ENCODE data around the gene CCM2. TPM values are rescaled to one million over a fixed set of nuclear protein-coding genes. Genes with fewer than 3 reads are reported as not detected.
"Not testable (repeated sequence)": the region's sequence is repeated elsewhere in the genome, so short reads cannot be mapped to it uniquely, and the experiment has no call there.

CCM2 gene
- total RNA-seq, 1 experiment from 2014 or later = 26.2 TPM

- H3K9me3 ChIP-seq (replicated peaks); H3K4me3 ChIP-seq; H3K36me3 ChIP-seq; DNase-seq; H3K27me3 ChIP-seq; H3K27ac ChIP-seq: not testable (repeated sequence)
- peaks cover 21% of the 10 kb centered on the region for H3K4me1 ChIP-seq
Measured at GRCh38 chr7:45025473-45025872, 25.5 kb downstream of the CCM2 start.

GRCh38 chr7:45026013-45026412, 26.0 kb downstream of the CCM2 start:
- no peak overlapping the region for H3K4me3 ChIP-seq
- H3K36me3 ChIP-seq = peaks cover 6% of the 10 kb centered on the region; the same call in 1 of the 2 replicates
- peaks cover 7% of the 10 kb centered on the region; the same call in 1 of the 2 replicates for H3K9me3 ChIP-seq (replicated peaks)
- peaks cover 18% of the 10 kb centered on the region for H3K4me1 ChIP-seq
- DNase-seq = no peak
- H3K27ac ChIP-seq = no peak overlapping the region
- no peaks in the 10 kb centered on the region for H3K27me3 ChIP-seq

- Histone ChIP-seq H3K4me3 (no peak overlapping the region), H3K27ac (no peak overlapping the region; the same call in 1 of the 2 replicates), H3K9me3 (replicated peaks) (peaks cover 7% of the 10 kb centered on the region; the same call in 1 of the 2 replicates), H3K27me3 (no peaks in the 10 kb centered on the region), H3K36me3 (peaks cover 6% of the 10 kb centered on the region; the same call in 1 of the 2 replicates), H3K4me1 (peaks cover 11% of the 10 kb centered on the region)
- peak in 1 of 2 experiments; percentile 20 for DNase-seq
Measured at GRCh38 chr7:45026984-45027773, 27.2 kb downstream of the CCM2 start.

DNA sequence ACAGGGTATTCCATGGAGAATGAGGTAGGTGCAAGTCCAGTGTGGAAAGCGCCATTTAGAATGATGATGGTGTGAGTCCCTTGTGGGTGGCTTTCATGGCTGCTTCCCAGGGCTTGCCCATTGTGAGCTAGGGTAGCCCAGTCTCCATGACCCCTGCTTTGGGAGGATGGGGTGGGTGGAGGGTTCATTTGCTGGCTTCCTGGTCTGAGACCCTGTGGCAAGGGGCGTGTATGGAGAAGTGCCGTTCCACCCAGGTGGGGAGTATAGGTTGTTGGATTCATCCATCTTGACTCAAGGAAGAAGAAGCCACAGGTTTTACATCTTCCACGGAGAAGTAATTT, 27.7 kb downstream of the CCM2 start:
- peaks cover 6% of the 10 kb centered on the region; the same call in 1 of the 2 replicates for H3K36me3 ChIP-seq
- H3K9me3 ChIP-seq (replicated peaks) = peaks cover 7% of the 10 kb centered on the region; the same call in 1 of the 2 replicates
- H3K4me3 ChIP-seq = no peak overlapping the region
- DNase-seq = no peak
- peaks cover 11% of the 10 kb centered on the region for H3K4me1 ChIP-seq
- no peak overlapping the region; the same call in 1 of the 2 replicates for H3K27ac ChIP-seq
- no peaks in the 10 kb centered on the region for H3K27me3 ChIP-seq

GRCh38 chr7:45028138-45028919, 28.3 kb downstream of the CCM2 start:
- Histone ChIP-seq H3K27me3 (no peaks in the 10 kb centered on the region), H3K27ac (no peak overlapping the region), H3K9me3 (replicated peaks) (peaks cover 7% of the 10 kb centered on the region; the same call in 1 of the 2 replicates), H3K4me3 (no peak overlapping the region), H3K4me1 (peaks cover 12% of the 10 kb centered on the region), H3K36me3 (peaks cover 6% of the 10 kb centered on the region; the same call in 1 of the 2 replicates)
- DNase-seq = no peak

DNA sequence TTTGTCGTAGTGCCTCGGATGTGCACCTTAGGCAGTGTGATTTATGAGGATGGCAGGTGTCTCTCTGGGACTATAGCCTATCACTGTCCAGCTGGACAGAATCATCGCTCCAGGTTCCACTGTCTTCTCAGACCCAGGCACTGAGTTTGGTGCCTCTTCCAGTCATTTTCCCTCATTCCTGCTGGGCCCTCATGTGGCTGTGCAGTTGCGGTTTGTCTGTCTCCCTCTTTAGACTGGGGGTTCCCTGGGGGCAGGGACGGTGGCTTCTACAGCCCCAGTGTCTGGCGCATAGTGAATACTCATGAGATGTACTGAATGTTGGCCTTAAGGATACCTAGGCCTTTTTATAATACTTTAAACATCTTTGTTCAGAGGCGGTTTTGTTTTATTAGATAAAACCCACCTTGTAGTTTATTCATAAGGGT, 28.9 kb downstream of the CCM2 start:
- Histone ChIP-seq H3K27ac (no peak overlapping the region), H3K4me1 (peaks cover 18% of the 10 kb centered on the region), H3K4me3 (no peak overlapping the region), H3K36me3 (peaks cover 6% of the 10 kb centered on the region; the same call in 1 of the 2 replicates), H3K9me3 (replicated peaks) (peaks cover 7% of the 10 kb centered on the region; the same call in 1 of the 2 replicates), H3K27me3 (no peaks in the 10 kb centered on the region)
- DNase-seq = peak in 1 of 2 experiments; percentile 47

DNA sequence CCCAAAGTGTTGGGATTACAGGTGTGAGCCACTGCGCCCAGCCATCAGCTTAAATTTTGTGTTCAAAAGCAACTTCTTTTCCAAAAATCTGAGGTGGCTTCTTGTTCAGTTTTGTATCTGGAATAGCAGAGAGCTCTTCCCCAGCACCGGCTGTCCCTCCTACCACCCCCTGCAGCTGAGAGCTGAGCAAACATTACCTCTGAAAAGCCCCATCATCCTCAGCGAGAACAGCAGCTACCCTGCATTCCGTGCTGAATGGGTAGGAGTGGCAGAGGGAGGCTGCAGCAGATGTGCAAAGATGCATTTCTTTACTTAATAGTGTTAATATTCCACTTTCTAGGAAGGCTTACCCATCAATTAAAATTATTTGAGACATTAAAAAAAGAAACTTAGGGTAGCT, 31.8 kb downstream of the CCM2 start:
- no peak overlapping the region for H3K27ac ChIP-seq
- H3K9me3 ChIP-seq (replicated peaks) = no peaks in the 10 kb centered on the region
- no peak for DNase-seq
- H3K4me3 ChIP-seq = no peak overlapping the region
- peaks cover 18% of the 10 kb centered on the region for H3K4me1 ChIP-seq
- H3K27me3 ChIP-seq = no peaks in the 10 kb centered on the region
- peaks cover 4% of the 10 kb centered on the region; the same call in 1 of the 2 replicates for H3K36me3 ChIP-seq

DNA sequence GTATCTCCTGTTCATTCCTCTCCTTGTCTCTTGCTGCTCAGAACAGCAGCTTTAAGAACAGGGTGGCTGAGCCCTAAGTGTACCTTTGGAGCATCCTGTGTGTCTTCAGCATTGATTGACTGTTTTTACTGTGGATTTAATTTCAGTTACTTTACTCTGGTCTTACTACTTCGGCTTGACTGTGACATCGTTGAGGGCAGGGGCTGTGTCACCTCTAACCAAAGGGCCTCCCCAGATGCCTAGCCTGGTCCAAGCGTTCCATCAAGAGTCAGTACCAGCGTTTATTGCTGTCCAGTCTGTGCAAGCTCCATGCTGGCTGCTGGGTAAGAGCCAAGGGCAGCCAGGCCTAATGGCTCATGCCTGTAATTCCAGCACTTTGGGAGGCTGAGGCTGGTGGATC, 32.4 kb downstream of the CCM2 start:
- DNase-seq = no peak
- peaks cover 13% of the 10 kb centered on the region for H3K4me1 ChIP-seq
- no peak overlapping the region for H3K27ac ChIP-seq
- H3K9me3 ChIP-seq (replicated peaks) = no peaks in the 10 kb centered on the region
- no peak overlapping the region for H3K4me3 ChIP-seq
- no peaks in the 10 kb centered on the region for H3K27me3 ChIP-seq
- peaks cover 4% of the 10 kb centered on the region; the same call in 1 of the 2 replicates for H3K36me3 ChIP-seq

DNA sequence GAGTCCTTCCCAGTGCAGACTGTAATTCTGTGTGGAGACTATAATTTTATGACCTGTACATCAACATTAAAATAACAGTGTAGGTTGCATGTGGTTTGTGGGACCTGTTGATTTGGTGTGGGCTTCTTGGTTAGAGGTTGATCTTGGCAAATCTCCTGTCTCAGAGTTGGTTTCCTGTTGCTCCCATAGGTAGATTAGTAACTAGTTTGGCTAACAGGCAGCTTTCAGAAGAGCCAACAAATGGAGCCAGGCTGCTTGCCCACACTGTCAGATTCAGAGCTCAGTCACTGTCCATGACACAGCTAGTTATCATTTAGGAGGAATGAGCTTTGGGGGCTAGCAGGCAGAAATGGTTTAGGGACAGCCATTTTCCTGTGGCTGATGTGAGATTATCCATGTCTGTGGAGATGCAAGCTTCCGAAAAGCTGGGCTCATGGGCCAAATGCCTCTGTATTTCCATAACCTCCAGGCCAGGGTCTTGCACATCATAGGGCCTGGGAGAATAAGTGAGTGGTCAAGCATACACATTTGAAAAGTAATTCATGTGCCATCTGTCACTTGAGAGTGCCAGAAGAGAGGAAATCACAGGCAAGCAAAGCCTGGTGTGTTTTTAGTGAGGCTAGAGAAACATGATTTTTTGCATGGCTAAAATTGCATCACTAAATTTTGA, 33.4 kb downstream of the CCM2 start:
- Histone ChIP-seq H3K4me3 (no peak overlapping the region), H3K9me3 (replicated peaks) (no peaks in the 10 kb centered on the region), H3K27ac (no peak overlapping the region), H3K27me3 (no peaks in the 10 kb centered on the region), H3K4me1 (peaks cover 7% of the 10 kb centered on the region), H3K36me3 (0 out of 2 replicates have a peak, but pooled peaks cover 2% of the 10 kb centered on the region)
- no peak for DNase-seq

DNA sequence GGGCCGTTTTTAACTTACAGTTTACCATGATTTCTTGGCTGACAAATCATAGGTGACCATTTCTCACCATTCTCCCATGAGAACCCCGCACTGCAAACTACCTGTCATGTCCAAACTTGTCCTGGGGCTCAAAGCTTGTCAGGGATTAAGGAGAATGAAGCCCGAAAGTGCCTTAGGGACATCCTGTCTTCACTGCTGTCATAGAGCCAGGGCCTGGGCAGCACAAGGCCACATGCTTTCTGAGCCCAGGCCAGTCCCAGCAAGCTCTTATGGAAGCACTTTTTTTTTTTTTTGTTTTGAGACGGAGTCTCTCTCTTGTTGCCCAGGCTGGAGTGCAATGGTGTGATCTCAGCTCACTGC, 33.9 kb downstream of the CCM2 start:
- Histone ChIP-seq H3K4me3 (no peak overlapping the region), H3K27ac (no peak overlapping the region)
- peak; percentile 29 to 62 for DNase-seq

DNA sequence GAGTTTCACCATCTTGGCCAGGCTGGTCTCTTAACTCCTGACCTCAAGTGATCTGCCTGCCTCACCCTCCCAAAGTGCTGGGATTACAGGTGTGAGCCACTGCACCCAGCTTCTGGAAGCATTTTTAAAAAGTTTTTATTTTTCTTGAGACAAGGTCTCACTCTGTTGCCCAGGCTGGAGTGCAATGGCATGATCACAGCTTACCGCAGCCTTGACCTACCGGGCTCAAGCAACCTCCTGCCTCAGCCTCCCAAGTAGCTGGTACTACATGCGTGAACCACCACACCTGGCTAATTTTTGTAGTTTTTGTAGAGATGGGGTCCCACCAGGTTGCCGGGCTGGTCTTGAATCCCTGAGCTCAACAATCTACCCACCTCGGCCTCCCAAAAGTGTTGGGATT, 34.7 kb downstream of the CCM2 start:
- H3K27ac ChIP-seq; H3K4me3 ChIP-seq; H3K36me3 ChIP-seq; H3K9me3 ChIP-seq (replicated peaks); H3K4me1 ChIP-seq; DNase-seq; H3K27me3 ChIP-seq: not testable (repeated sequence)

More for the DNA sequence above, 33.9 kb downstream of the CCM2 start:
- Histone ChIP-seq H3K4me1 (peaks cover 7% of the 10 kb centered on the region), H3K36me3 (peaks cover 2% of the 10 kb centered on the region; the same call in 1 of the 2 replicates), H3K9me3 (replicated peaks) (no peaks in the 10 kb centered on the region), H3K27me3 (no peaks in the 10 kb centered on the region)

DNA sequence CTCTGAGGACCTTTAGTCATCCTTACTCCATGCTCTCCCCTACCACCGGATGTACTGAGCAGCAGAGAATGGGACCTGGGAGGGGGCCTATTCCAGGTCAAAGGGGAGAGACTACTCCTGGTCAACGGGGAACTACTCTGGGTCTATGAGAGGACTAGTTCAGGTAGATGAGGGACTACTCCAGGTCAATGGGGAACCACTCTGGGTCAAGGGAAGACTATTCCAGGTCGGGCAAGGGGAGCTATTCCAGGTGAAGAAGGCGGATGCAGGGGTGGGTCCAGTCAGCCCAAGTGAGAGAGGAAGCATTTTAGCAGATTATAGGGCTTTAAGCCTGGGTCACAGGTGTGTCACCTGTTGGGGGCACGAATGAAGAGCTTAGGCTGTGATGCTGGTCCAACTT, 35.4 kb downstream of the CCM2 start:
- H3K27ac ChIP-seq = no peak overlapping the region
- H3K4me3 ChIP-seq = no peak overlapping the region
- H3K9me3 ChIP-seq (replicated peaks) = no peaks in the 10 kb centered on the region
- no peak for DNase-seq
- peaks cover 6% of the 10 kb centered on the region; the same call in 1 of the 2 replicates for H3K36me3 ChIP-seq
- H3K4me1 ChIP-seq = peaks cover 7% of the 10 kb centered on the region
- no peaks in the 10 kb centered on the region for H3K27me3 ChIP-seq

DNA sequence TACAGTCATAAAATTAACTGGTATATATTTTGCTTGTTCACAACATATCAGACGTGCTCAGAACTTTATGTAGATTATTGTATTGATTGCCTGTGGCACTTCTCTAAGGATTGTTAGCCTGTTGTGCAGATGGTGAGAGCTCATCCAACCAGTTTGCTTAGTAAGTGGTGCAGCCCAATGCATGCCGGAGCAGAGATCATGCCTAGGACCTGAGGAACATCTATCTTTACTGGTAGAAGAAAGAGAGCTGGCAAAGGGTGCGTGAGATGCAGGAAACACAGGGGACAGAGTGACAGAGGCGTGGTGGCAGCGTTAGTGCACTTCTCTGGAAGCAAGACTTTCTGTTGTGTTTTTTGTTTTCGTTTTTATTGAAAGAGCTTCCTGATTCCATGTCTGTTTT, 35.9 kb downstream of the CCM2 start:
- Histone ChIP-seq H3K9me3 (replicated peaks) (no peaks in the 10 kb centered on the region), H3K4me1 (peaks cover 7% of the 10 kb centered on the region), H3K36me3 (peaks cover 7% of the 10 kb centered on the region), H3K27me3 (no peaks in the 10 kb centered on the region), H3K27ac (no peak overlapping the region), H3K4me3 (no peak overlapping the region)
- no peak for DNase-seq

- H3K4me1 ChIP-seq = peaks cover 7% of the 10 kb centered on the region
- H3K9me3 ChIP-seq (replicated peaks) = no peaks in the 10 kb centered on the region
- H3K36me3 ChIP-seq = peaks cover 11% of the 10 kb centered on the region
- no peak for DNase-seq
- no peak overlapping the region for H3K4me3 ChIP-seq
- H3K27ac ChIP-seq = no peak overlapping the region
- no peaks in the 10 kb centered on the region for H3K27me3 ChIP-seq
Measured at GRCh38 chr7:45036317-45036716, 36.3 kb downstream of the CCM2 start.
